Iris pigment epithelial cell (primary cell): ENCODE results near the gene ADRM1.
A peak's percentile ranks its signal among the peaks of the same experiment; 100 is the strongest.

Source experiments
- DNase-seq: peaks from one replicate; pipeline ENCODE4 v3.0.0-alpha.2; 2011; ENCODE audit warnings: low read depth

Gene ADRM1

DNA sequence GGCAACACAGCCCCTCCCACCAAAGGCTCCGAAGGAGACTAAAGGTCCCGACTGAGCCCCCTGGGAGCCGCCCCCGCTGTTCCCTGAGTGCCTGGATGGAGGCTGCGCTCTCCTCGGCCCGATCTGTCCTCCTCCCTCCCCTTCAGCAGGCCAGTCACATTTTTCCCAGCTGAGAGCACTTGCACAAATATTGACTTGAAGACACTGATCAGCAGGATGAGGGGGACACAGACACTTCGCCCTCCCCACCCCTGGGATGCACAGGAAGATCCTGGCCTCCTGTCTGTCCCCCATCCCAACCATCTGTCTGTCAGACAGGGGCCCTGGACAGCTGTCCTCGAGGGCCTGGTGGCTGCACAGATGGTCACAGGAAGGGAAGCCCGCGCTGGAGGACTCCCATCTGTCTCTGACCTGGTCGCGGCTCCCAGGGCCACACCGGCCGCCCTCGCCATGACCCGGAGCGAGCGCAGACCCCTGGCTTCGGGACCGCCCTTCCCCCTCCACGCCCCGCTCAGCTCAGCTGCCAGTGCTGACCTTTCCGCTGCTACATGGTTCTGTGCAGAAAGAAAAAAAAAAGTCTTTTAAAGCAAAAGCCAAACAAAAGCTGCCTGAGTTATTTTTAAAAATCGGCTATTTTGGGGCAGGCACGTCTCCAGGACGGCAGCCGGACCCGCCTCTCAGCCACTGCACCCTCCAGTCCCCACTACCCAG lies 53.2 kb downstream of the ADRM1 start:
- DNase-seq, result peak; percentile 39

DNA sequence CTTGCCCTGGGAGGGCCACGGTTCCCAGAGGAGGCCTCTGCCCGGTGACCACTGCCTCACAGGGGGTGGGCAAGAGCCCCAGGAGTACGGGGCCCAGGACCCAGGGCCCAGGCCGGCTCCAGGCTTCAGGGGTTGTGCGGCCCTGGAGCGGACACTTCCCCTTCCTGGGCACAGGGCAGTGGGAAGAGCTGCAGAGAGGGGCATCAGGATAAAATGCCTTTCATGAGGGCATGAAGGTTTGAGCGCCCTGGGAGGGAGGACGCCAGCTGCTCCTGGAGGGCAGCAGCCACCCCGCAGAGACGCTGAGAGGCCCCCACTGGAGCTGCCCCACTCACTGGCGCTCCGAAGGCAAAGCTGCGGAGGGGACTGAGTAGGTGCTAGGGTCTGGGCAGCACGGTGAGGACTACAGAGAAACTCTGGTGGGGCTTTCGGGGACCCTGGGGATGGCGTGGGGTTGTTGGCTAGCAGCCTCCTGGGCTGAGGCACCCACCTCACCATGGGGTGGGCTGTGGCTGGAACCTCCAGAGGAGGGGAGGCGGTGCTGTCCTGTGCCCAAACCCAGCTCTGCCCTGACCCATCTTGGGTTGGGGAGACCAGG lies 53.9 kb downstream of the ADRM1 start:
- DNase-seq, result no peak

DNA sequence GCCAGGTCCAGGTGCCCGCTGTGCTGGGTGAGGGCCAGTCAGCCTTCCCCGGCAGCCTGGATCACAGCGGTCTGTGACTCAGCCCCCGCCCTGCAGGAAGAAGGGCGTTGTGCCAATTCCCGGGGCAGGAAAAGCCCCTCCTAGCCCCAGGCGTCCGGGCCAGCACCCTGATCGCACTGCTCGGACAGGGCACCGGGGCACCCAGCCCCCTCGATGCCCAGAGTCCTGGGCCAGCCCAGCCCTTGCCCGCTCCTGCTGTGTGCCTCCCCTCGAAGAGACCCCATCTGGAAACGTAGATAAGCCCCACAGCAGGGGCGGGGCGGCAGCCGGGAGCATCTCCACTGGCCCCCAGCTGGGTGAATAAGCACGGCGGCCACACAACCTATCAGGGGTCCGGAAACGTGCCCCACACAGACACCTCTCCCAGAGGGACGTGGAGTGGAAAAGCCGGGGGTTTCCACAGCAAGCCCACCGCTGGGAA lies 54.4 kb downstream of the ADRM1 start:
- DNase-seq, result peak; percentile 77

- no peak for DNase-seq
These were observed 54.9 kb downstream of the ADRM1 start for GRCh38 chr20:62357681-62358080.
